AG04449 (cell line): ENCODE results near the gene NDUFAF4.

Source experiments
- CTCF ChIA-PET: fragments of 350-600 bp; formaldehyde crosslinking; extraction: SDS; loops from one replicate; lab custom pipeline; 2021; ENCODE audit warnings: antibody characterized with exemption; lab: Yijun Ruan, JAX
- POLR2A ChIA-PET: fragments of 400-600, 350-600 bp; formaldehyde crosslinking; extraction: SDS; loops from one replicate; lab custom pipeline; 2020; ENCODE audit warnings: antibody characterized with exemption, inconsistent platforms; lab: Yijun Ruan, JAX
- DNase-seq: peaks from one replicate; pipeline ENCODE4 v3.0.0-alpha.2; 2010; ENCODE audit warnings: low read depth, low spot score
- H3K4me3 ChIP-seq: 2 replicates; pipeline ENCODE4 v1.5.1; 2011; ENCODE audit warnings: low read depth, mild to moderate bottlenecking, control low read depth, low read length
- TF ChIP-seq, protein P1 (sequence below): IDR thresholded peaks from one replicate; pipeline ENCODE4 v1.5.1; 2011; ENCODE audit warnings: mild to moderate bottlenecking, moderate library complexity, low read length, control low read depth, inconsistent platforms; ENCODE audit not compliant: insufficient read depth; ENCODE audit errors: missing control alignments

Gene NDUFAF4

DNA sequence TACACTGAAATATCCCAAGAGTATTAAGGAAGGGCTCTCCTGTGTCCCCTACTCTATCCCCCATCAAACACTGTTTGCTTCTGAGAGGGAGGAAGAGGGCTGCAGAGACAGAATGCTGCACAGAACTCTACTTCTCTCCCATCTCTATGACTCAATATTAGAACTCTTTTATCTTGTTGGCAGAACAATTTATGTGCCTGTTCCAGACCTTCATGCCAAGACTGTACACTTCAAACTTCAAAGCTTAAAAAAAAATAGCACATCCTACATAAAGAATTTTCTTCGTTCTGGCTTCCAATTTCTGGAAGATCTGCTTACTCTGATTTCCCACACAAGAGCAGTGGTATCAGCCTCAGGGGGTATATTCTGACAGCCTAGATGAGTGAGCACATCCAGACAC, 40.8 kb downstream of the NDUFAF4 start:
- TF ChIP-seq, protein P1, sequence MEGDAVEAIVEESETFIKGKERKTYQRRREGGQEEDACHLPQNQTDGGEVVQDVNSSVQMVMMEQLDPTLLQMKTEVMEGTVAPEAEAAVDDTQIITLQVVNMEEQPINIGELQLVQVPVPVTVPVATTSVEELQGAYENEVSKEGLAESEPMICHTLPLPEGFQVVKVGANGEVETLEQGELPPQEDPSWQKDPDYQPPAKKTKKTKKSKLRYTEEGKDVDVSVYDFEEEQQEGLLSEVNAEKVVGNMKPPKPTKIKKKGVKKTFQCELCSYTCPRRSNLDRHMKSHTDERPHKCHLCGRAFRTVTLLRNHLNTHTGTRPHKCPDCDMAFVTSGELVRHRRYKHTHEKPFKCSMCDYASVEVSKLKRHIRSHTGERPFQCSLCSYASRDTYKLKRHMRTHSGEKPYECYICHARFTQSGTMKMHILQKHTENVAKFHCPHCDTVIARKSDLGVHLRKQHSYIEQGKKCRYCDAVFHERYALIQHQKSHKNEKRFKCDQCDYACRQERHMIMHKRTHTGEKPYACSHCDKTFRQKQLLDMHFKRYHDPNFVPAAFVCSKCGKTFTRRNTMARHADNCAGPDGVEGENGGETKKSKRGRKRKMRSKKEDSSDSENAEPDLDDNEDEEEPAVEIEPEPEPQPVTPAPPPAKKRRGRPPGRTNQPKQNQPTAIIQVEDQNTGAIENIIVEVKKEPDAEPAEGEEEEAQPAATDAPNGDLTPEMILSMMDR: no peak
- CTCF ChIA-PET: no interaction called here
- H3K4me3 ChIP-seq: no peak overlapping the region
- POLR2A ChIA-PET: no interaction called here
- DNase-seq: no peak

DNA sequence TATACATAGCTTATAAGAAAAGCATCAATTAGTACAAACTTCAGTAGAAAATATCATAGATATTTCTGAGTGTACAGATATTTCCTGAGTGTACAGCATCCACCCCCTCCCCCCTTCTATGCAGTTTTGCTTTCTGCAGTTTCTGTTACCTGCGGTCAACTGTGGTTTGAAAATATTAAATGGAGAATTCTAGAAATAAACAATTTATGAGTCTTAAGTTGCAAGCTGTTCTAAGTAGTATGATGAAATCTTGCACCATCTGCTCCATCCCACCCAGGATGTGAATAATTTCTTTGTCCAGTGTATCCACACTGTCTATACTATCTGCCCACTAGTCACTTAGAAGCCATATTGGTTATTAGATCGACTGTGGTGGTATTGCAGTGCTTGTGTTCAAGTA, 44.6 kb downstream of the NDUFAF4 start:
- no peak for DNase-seq
- CTCF ChIA-PET: no interaction called here
- TF ChIP-seq, protein P1: no peak
- no peak overlapping the region for H3K4me3 ChIP-seq
- POLR2A ChIA-PET: no interaction called here

DNA sequence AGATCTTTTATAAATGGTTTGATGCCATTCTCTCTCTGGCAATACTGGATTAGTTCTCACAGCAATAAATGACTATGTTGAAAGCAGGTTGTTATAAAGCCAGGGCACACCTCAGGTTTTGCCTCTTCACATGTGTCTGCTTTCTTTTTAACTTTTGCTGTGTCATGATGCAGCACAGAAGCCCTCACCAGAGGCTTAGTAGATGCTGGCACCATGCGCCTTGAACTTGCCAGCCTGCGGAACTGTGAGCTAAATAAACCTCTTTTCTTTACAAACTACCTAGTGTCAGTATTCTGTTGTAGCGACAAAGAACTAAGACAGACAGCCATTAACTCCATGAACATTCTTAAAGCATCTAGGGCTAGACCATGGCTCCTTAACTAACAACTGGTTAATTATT, 45.1 kb downstream of the NDUFAF4 start:
- POLR2A ChIA-PET: no interaction called here
- no peak for DNase-seq
- CTCF ChIA-PET: no interaction called here
- no peak overlapping the region for H3K4me3 ChIP-seq
- TF ChIP-seq, protein P1: no peak

DNA sequence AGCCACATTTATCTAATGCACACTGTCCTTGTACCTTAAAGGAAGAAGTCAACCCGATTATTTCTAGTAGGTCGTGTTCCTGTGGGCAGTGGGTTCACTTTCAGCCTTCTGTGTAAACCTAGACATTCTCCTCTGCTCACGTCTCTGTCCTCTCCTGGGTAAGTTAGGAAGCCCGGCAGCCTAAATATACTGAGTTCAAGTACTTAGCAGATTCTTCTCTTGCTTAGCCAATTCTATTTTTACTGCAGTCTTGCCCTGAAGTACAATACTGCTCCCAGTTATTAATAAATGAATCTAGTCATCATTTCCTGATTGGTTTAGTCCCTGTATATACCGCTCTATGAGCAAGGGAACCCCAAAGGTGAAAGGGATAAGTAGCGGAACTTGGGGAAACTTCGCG, 45.8 kb downstream of the NDUFAF4 start:
- POLR2A ChIA-PET: no interaction called here
- CTCF ChIA-PET: no interaction called here
- H3K4me3 ChIP-seq: no peak overlapping the region

DNA sequence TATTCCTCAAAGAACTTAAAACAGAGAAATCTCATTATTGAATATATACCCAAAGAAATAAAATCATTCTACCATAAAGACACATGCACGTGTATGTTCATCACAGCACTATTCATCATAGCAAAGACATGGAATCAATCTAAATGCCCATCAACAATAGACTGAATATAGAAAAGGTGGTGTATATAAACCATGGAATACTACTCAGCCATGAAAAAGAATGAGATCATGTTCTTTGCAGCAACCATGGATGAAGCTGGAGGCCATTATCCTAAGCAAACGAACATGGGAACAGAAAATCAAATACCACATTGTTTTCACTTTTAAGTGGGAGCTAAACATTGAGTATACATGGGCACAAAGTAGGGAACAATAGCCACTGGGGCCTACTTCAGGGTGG, 48.1 kb downstream of the NDUFAF4 start:
- DNase-seq: no peak
- POLR2A ChIA-PET: no interaction called here
- CTCF ChIA-PET: no interaction called here

More for the DNA sequence above, 45.8 kb downstream of the NDUFAF4 start:
- TF ChIP-seq, protein P1: no peak
- DNase-seq: no peak

DNA sequence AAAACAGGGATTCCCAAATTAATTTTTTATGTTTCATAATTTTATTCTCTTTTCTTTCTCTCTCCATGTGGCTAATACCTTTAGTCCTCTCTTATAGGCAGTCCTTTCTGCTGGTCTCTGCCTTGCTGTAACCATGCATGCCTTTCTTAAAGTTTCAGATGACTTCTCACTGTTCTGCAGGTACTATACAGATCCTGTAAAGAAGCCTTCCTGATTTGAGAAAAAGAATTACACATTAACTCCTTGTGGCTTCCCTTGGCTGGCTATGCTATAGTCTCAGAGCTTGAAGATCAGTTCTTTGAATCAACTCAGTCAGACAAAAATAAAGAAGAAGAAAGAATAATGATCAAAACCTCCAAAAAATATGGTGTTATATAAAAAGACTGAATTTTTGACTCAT, 53.2 kb downstream of the NDUFAF4 start:
- ChIA-PET CTCF (no interaction called here), POLR2A (no interaction called here)
- no peak for DNase-seq
- H3K4me3 ChIP-seq: no peak overlapping the region
- TF ChIP-seq, protein P1: no peak

More for the DNA sequence above, 48.1 kb downstream of the NDUFAF4 start:
- H3K4me3 ChIP-seq: no peak overlapping the region
- TF ChIP-seq, protein P1: no peak
